HFFc6 (cell line): ENCODE results near the gene SHROOM2. TPM values are rescaled to one million over a fixed set of nuclear protein-coding genes. Genes with fewer than 3 reads are reported as not detected.

ENCODE experiments used
- DNase-seq: peaks from one replicate; pipeline ENCODE4 v3.0.0-alpha.2; 2018
- H3K27ac Mint-ChIP-seq: 2 replicates; pipeline ENCODE4 v1.8.0; 2020; ENCODE audit warnings: mild to moderate bottlenecking, mixed read lengths
- H3K27me3 Mint-ChIP-seq: 2 replicates; pipeline ENCODE4 v1.8.0; 2021; ENCODE audit warnings: mild to moderate bottlenecking, moderate library complexity, mixed read lengths; ENCODE audit not compliant: insufficient read depth
- H3K36me3 Mint-ChIP-seq: 2 replicates; pipeline ENCODE4 v1.8.0; 2021; ENCODE audit warnings: low read depth, mixed read lengths
- H3K4me1 Mint-ChIP-seq: 2 replicates; pipeline ENCODE4 v1.8.0; 2020; ENCODE audit warnings: low read depth, mixed read lengths
- H3K4me3 Mint-ChIP-seq: 2 replicates; pipeline ENCODE4 v1.8.0; 2020; ENCODE audit warnings: mild to moderate bottlenecking, moderate library complexity, mixed read lengths
- H3K9me3 Mint-ChIP-seq: 2 replicates; pipeline ENCODE4 v1.8.0; 2020; ENCODE audit warnings: mild to moderate bottlenecking, mixed read lengths
- total RNA-seq, 6 experiments: library from RNA; stranded (reverse); fragmentation: NEBNext Ultra II Directional; extraction: Animal tissue kit (Norgen Biotek cat#: 25700); gene quantifications; 2 replicates in 1 of 6; 3 replicates in 5 of 6; pipeline ENCODE4 v1.2.3, GENCODE V29; 2021
- TF ChIP-seq, protein P1 (sequence below): fragments of 200-600 bp; sonication (generic); IDR thresholded peaks from 2 replicates; pipeline ENCODE4 v1.5.0; 2021; ENCODE audit warnings: antibody characterized with exemption, mild to moderate bottlenecking

SHROOM2 gene
- total RNA-seq, 6 experiments from 2014 or later, result 1.6 to 3.5 (median 2.9) TPM

- no peak overlapping the region for H3K27ac Mint-ChIP-seq
Observed at GRCh38 chrX:9794495-9794894, 8.3 kb downstream of the SHROOM2 start.

DNA sequence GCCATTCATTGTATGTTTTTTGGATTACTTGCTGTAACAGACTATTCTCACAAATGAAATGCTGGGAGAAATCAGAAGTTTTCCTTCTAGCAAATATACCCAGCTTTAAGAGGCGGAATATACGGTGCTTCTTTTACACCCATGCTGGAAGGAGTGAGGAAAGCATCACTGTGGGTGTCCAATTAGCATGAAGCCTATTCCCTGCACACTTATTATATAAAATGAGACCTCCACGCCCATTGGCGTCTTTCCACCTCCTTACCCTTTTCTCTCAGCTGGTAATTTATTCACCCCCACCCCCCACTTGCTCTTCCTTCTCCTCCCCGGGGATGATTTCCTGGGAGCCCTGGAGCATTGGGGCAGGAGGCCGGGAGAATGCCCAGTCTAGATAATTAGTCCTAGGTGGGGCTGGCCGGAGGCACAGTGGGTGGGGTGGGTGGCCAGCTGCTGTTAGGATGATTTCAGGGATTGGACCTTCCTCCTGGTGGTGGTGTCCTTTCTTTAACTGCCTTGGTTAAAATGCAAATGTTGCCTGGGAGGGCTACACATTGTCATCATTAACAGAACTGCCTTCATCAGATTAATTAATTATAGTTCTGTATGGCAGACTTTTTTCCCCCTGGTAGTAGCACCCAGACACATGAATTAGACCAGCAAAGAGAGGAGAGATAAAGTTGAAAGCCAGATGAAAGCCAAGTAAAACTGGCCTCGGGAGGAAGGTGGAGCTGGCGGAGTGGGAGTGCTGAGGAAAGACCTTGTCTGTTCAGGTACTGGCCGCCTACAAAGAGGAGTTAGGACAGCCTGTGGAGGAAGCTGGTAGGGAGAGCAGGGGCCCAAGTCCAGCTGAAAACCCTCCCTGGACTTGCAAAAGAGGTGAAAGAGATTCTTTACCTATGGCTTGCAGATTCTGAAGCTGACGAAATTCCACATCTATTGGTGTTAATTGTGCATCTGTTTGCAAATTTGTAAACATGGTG lies 11.4 kb downstream of the SHROOM2 start:
- H3K4me1 Mint-ChIP-seq, result no peaks in the 10 kb centered on the region
- H3K9me3 Mint-ChIP-seq, result peaks cover 12% of the 10 kb centered on the region
- no peak overlapping the region for H3K4me3 Mint-ChIP-seq
- H3K27ac Mint-ChIP-seq, result no peak overlapping the region
- H3K36me3 Mint-ChIP-seq, result peaks cover 13% of the 10 kb centered on the region
- H3K27me3 Mint-ChIP-seq, result peaks cover 6% of the 10 kb centered on the region
- no peak for DNase-seq
- TF ChIP-seq, protein P1, sequence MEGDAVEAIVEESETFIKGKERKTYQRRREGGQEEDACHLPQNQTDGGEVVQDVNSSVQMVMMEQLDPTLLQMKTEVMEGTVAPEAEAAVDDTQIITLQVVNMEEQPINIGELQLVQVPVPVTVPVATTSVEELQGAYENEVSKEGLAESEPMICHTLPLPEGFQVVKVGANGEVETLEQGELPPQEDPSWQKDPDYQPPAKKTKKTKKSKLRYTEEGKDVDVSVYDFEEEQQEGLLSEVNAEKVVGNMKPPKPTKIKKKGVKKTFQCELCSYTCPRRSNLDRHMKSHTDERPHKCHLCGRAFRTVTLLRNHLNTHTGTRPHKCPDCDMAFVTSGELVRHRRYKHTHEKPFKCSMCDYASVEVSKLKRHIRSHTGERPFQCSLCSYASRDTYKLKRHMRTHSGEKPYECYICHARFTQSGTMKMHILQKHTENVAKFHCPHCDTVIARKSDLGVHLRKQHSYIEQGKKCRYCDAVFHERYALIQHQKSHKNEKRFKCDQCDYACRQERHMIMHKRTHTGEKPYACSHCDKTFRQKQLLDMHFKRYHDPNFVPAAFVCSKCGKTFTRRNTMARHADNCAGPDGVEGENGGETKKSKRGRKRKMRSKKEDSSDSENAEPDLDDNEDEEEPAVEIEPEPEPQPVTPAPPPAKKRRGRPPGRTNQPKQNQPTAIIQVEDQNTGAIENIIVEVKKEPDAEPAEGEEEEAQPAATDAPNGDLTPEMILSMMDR, result no peak

More at GRCh38 chrX:9794495-9794894, 8.3 kb downstream of the SHROOM2 start:
- TF ChIP-seq, protein P1, result no peak
- Mint-ChIP-seq H3K36me3 (peaks cover 7% of the 10 kb centered on the region), H3K27me3 (peaks cover 23% of the 10 kb centered on the region), H3K4me1 (no peaks in the 10 kb centered on the region), H3K9me3 (peaks cover 6% of the 10 kb centered on the region), H3K4me3 (no peak overlapping the region)
- no peak for DNase-seq

GRCh38 chrX:9802737-9803136 lies 16.5 kb downstream of the SHROOM2 start:
- H3K27me3 Mint-ChIP-seq, result peaks cover 7% of the 10 kb centered on the region; the same call in 1 of the 2 replicates
- H3K4me3 Mint-ChIP-seq, result no peak overlapping the region
- H3K27ac Mint-ChIP-seq, result no peak overlapping the region
- H3K4me1 Mint-ChIP-seq, result no peaks in the 10 kb centered on the region
- peaks cover 7% of the 10 kb centered on the region for H3K9me3 Mint-ChIP-seq
- H3K36me3 Mint-ChIP-seq, result peaks cover 7% of the 10 kb centered on the region; the same call in 1 of the 2 replicates
- DNase-seq, result no peak
- TF ChIP-seq, protein P1, result no peak

- TF ChIP-seq, protein P1, result no peak
- peaks cover 6% of the 10 kb centered on the region; the same call in 1 of the 2 replicates for H3K36me3 Mint-ChIP-seq
- H3K9me3 Mint-ChIP-seq, result peaks cover 7% of the 10 kb centered on the region
Observed at GRCh38 chrX:9804444-9804843, 18.2 kb downstream of the SHROOM2 start.

GRCh38 chrX:9805956-9806355 lies 19.7 kb downstream of the SHROOM2 start:
- Mint-ChIP-seq H3K27me3 (peaks cover 7% of the 10 kb centered on the region; the same call in 1 of the 2 replicates), H3K36me3 (no peaks in the 10 kb centered on the region), H3K27ac (no peak overlapping the region), H3K4me3 (no peak overlapping the region), H3K4me1 (no peaks in the 10 kb centered on the region), H3K9me3 (no peaks in the 10 kb centered on the region)
- TF ChIP-seq, protein P1, result no peak
- no peak for DNase-seq

More at GRCh38 chrX:9804444-9804843, 18.2 kb downstream of the SHROOM2 start:
- DNase-seq, result no peak
- H3K4me3 Mint-ChIP-seq, result no peak overlapping the region
- no peak overlapping the region for H3K27ac Mint-ChIP-seq
- H3K4me1 Mint-ChIP-seq, result no peaks in the 10 kb centered on the region
- peaks cover 7% of the 10 kb centered on the region; the same call in 1 of the 2 replicates for H3K27me3 Mint-ChIP-seq
